HEK293T (cell line): ENCODE data around the gene ARHGAP29.

ENCODE experiments used
- CTCF ChIA-PET: fragments of 350-600 bp; formaldehyde crosslinking; extraction: SDS; loops from one replicate; lab custom pipeline; 2021; ENCODE audit warnings: antibody characterized with exemption, inconsistent platforms; lab: Yijun Ruan, JAX
- POLR2A ChIA-PET: fragments of 350-600 bp; formaldehyde crosslinking; extraction: SDS; loops from one replicate; lab custom pipeline; 2020; ENCODE audit warnings: antibody characterized with exemption, inconsistent platforms; lab: Yijun Ruan, JAX
- DNase-seq: peaks from one replicate; pipeline ENCODE4 v3.0.0; 2012; ENCODE audit warnings: mixed read lengths; ENCODE audit errors: extremely low spot score
- ARNT ChIP-seq: fragments of 450-650 bp; IDR thresholded peaks from 2 replicates; pipeline ENCODE4 v1.6.1; 2017; ENCODE audit warnings: mild to moderate bottlenecking
- BHLHE40 ChIP-seq: fragments of 450-650 bp; IDR thresholded peaks from 2 replicates; pipeline ENCODE4 v1.6.1; 2016; ENCODE audit warnings: mild to moderate bottlenecking, moderate library complexity, borderline replicate concordance
- CTBP1 ChIP-seq: fragments of 450-650 bp; IDR thresholded peaks from 2 replicates; pipeline ENCODE4 v1.6.1; 2016; ENCODE audit warnings: borderline replicate concordance
- ELF4 ChIP-seq: fragments of 450-650 bp; IDR thresholded peaks from 2 replicates; pipeline ENCODE4 v1.6.1; 2017; ENCODE audit warnings: antibody characterized with exemption
- FOXA1 ChIP-seq: fragments of 450-650 bp; IDR thresholded peaks from 2 replicates; pipeline ENCODE4 v1.6.1; 2016; ENCODE audit warnings: mild to moderate bottlenecking
- FOXK2 ChIP-seq: fragments of 450-650 bp; IDR thresholded peaks from 2 replicates; pipeline ENCODE4 v1.6.1; 2016; ENCODE audit warnings: mild to moderate bottlenecking
- FOXM1 ChIP-seq: fragments of 450-650 bp; IDR thresholded peaks from 2 replicates; pipeline ENCODE4 v1.6.1; 2017; ENCODE audit warnings: mild to moderate bottlenecking, borderline replicate concordance
- HDGF ChIP-seq: fragments of 450-650 bp; IDR thresholded peaks from 2 replicates; pipeline ENCODE4 v1.6.1; 2017; ENCODE audit warnings: antibody characterized with exemption, borderline replicate concordance
- L3MBTL2 ChIP-seq: fragments of 450-650 bp; conservative IDR thresholded peaks from 2 replicates; pipeline ENCODE4 v1.6.1; 2016; ENCODE audit warnings: mild to moderate bottlenecking
- LEF1 ChIP-seq: fragments of 450-650 bp; IDR thresholded peaks from 2 replicates; pipeline ENCODE4 v1.6.1; 2017; ENCODE audit warnings: mild to moderate bottlenecking, borderline replicate concordance
- NFRKB ChIP-seq: fragments of 450-650 bp; IDR thresholded peaks from 2 replicates; pipeline ENCODE4 v1.6.1; 2016; ENCODE audit warnings: mild to moderate bottlenecking, moderate library complexity
- PKNOX1 ChIP-seq: fragments of 450-650 bp; IDR thresholded peaks from 2 replicates; pipeline ENCODE4 v1.6.1; 2016
- SP1 ChIP-seq: fragments of 450-650 bp; IDR thresholded peaks from 2 replicates; pipeline ENCODE4 v1.6.1; 2017
- SUZ12 ChIP-seq: fragments of 450-650 bp; IDR thresholded peaks from 2 replicates; pipeline ENCODE4 v1.6.1; 2016; ENCODE audit warnings: mild to moderate bottlenecking
- TARDBP ChIP-seq: fragments of 450-650 bp; IDR thresholded peaks from 2 replicates; pipeline ENCODE4 v1.6.1; 2016
- ZNF384 ChIP-seq: fragments of 450-650 bp; IDR thresholded peaks from 2 replicates; pipeline ENCODE4 v1.6.1; 2016

ARHGAP29 gene

GRCh38 chr1:94247138-94248094 lies 10.0 kb upstream of the ARHGAP29 start:
- POLR2A ChIA-PET, result interaction anchor here (0.6 to 2.5 kb wide), 11 partner anchors 9 to 184 kb away, joined by 3 to 14 read pairs (median 3); partner anchors contain the start of gene ARHGAP29
- peak; percentile 91 for DNase-seq
- CTCF ChIA-PET, result interaction anchor here (1.0 kb wide), 1 partner anchor 61 kb away, joined by 3 read pairs; no protein-coding TSS in a partner anchor
- TF ChIP-seq PKNOX1 (no peak), SUZ12 (no peak), HDGF (no peak), ELF4 (no peak), LEF1 (no peak), FOXA1 (no peak), ARNT (no peak), ZNF384 (no peak), CTBP1 (no peak), TARDBP (no peak), FOXM1 (no peak)

- POLR2A ChIA-PET, result interaction anchor here (1.1 to 2.5 kb wide), 3 partner anchors 10 to 80 kb away, joined by 4 to 14 read pairs (median 6); partner anchors contain the start of gene ARHGAP29
Observed at GRCh38 chr1:94246692-94247137, 9.3 kb upstream of the ARHGAP29 start.

GRCh38 chr1:94245747-94246438 lies 8.5 kb upstream of the ARHGAP29 start:
- ChIA-PET CTCF (no interaction called here), POLR2A (no interaction called here)
- no peak for DNase-seq
- TF ChIP-seq CTBP1 (no peak), ZNF384 (no peak), SUZ12 (no peak), HDGF (no peak), ELF4 (no peak), SP1 (no peak), BHLHE40 (no peak), FOXM1 (no peak), PKNOX1 (no peak), FOXK2 (no peak), TARDBP (no peak), L3MBTL2 (no peak), LEF1 (no peak)

More at GRCh38 chr1:94246692-94247137, 9.3 kb upstream of the ARHGAP29 start:
- TF ChIP-seq ZNF384, result no peak
- CTCF ChIA-PET, result no interaction called here
- DNase-seq, result peak; percentile 13

- CTCF ChIA-PET, result no interaction called here
- TF ChIP-seq ARNT (no peak), L3MBTL2 (no peak), FOXK2 (no peak), PKNOX1 (no peak), FOXA1 (no peak), BHLHE40 (no peak), FOXM1 (no peak), NFRKB (no peak), LEF1 (no peak), SP1 (no peak), ELF4 (no peak), ZNF384 (no peak), CTBP1 (no peak)
- POLR2A ChIA-PET, result no interaction called here
- DNase-seq, result no peak
Observed at GRCh38 chr1:94244816-94245215, 7.4 kb upstream of the ARHGAP29 start.

GRCh38 chr1:94243665-94244064 lies 6.3 kb upstream of the ARHGAP29 start:
- POLR2A ChIA-PET, result no interaction called here

More at GRCh38 chr1:94243665-94244064, 6.3 kb upstream of the ARHGAP29 start:
- CTCF ChIA-PET, result no interaction called here
- no peak for TF ChIP-seq ARNT
- no peak for TF ChIP-seq L3MBTL2
- no peak for TF ChIP-seq FOXA1
- no peak for TF ChIP-seq HDGF
- no peak for TF ChIP-seq FOXM1
- no peak for TF ChIP-seq PKNOX1
- TF ChIP-seq TARDBP, result no peak
- no peak for TF ChIP-seq SP1
- no peak for TF ChIP-seq SUZ12
- TF ChIP-seq ELF4, result no peak
- no peak for TF ChIP-seq LEF1
- TF ChIP-seq BHLHE40, result no peak
- no peak for DNase-seq
